Fibroblast of pulmonary artery (primary cell): ENCODE measurements around the gene DPP4.

Experiments
- DNase-seq: peaks from one replicate; pipeline ENCODE4 v3.0.0-alpha.2; 2010; ENCODE audit warnings: low read depth
- H3K4me3 ChIP-seq: replicated peaks from 2 replicates; pipeline ENCODE4 v1.5.1; 2011; ENCODE audit warnings: low read depth, mild to moderate bottlenecking, control low read depth, low read length, moderate library complexity
- CTCF ChIP-seq: IDR thresholded peaks from 2 replicates; pipeline ENCODE4 v1.5.1; 2011; ENCODE audit warnings: mild to moderate bottlenecking, control low read depth, low read length, inconsistent platforms; ENCODE audit errors: missing control alignments

Gene DPP4

GRCh38 chr2:162022290-162022945, 51.6 kb downstream of the DPP4 start:
- no peak for TF ChIP-seq CTCF
- H3K4me3 ChIP-seq, result no peak overlapping the region
- DNase-seq, result no peak

GRCh38 chr2:162021516-162022058, 52.4 kb downstream of the DPP4 start:
- no peak for TF ChIP-seq CTCF
- DNase-seq, result no peak
- no peak overlapping the region for H3K4me3 ChIP-seq

- TF ChIP-seq CTCF, result no peak
- H3K4me3 ChIP-seq, result no peak overlapping the region
- no peak for DNase-seq
Observed at GRCh38 chr2:162018530-162018929, 55.5 kb downstream of the DPP4 start.

- no peak overlapping the region for H3K4me3 ChIP-seq
- no peak for DNase-seq
- no peak for TF ChIP-seq CTCF
Observed at GRCh38 chr2:162017233-162017632, 56.8 kb downstream of the DPP4 start.

- TF ChIP-seq CTCF, result no peak
- H3K4me3 ChIP-seq, result no peak overlapping the region
- DNase-seq, result no peak
Observed at GRCh38 chr2:162016080-162016479, 57.9 kb downstream of the DPP4 start.

- DNase-seq, result peak; percentile 26
- no peak overlapping the region for H3K4me3 ChIP-seq
- no peak for TF ChIP-seq CTCF
Observed at GRCh38 chr2:162014751-162015150, 59.3 kb downstream of the DPP4 start.
